Upper lobe of left lung (tissue), 6 donors: Measurements from ENCODE around the gene ILKAP. TPM values are rescaled to one million over a fixed set of nuclear protein-coding genes. Genes with fewer than 3 reads are reported as not detected.

Source experiments
- ATAC-seq, 2 donors: fragments of 200-7000 bp; cut with Tn5 transposase; one replicate each; pipeline ENCODE4 v1.9.1; 2022; ENCODE audit warnings: mild to moderate bottlenecking in 2 of 2, moderate library complexity in 2 of 2; ENCODE audit not compliant: low FRiP score in 2 of 2
- DNase-seq, 2 donors: peaks; one replicate each; pipeline ENCODE4 v3.0.0-alpha.2; 2019 to 2020
- H3K27ac ChIP-seq, 4 donors: fragments of 200-600 bp; sonication (generic); one replicate each; pipeline ENCODE4 v1.5.1; 2016 to 2019
- H3K27me3 ChIP-seq, 4 donors: fragments of 200-600 bp; sonication (generic); one replicate each; pipeline ENCODE4 v1.5.1; 2017 to 2019
- H3K36me3 ChIP-seq, 4 donors: fragments of 200-600 bp; sonication (generic); one replicate each; pipeline ENCODE4 v1.5.1; 2016 to 2019
- H3K4me1 ChIP-seq, 4 donors: fragments of 200-600 bp; sonication (generic); one replicate each; pipeline ENCODE4 v1.5.1; 2018 to 2019
- H3K4me3 ChIP-seq, 4 donors: fragments of 200-600 bp; sonication (generic); one replicate each; pipeline ENCODE4 v1.5.1; 2017 to 2019; ENCODE audit warnings: mild to moderate bottlenecking in 2 of 4, moderate library complexity in 1 of 4
- H3K9me3 ChIP-seq, 4 donors: fragments of 200-600 bp; sonication (generic); one replicate each; pipeline ENCODE4 v1.5.1; 2018 to 2019
- EP300 ChIP-seq, 4 donors: sonication (generic); formaldehyde crosslinking; IDR thresholded peaks; one replicate each; pipeline ENCODE4 v1.5.1; 2017; ENCODE audit warnings: antibody characterized with exemption in 4 of 4, control low read depth in 2 of 4
- POLR2A ChIP-seq, 4 donors: fragments of 450-650 bp; IDR thresholded peaks; one replicate each; pipeline ENCODE4 v1.5.1; 2016 to 2017; ENCODE audit warnings: antibody characterized with exemption in 4 of 4, mild to moderate bottlenecking in 2 of 4
- POLR2AphosphoS5 ChIP-seq, 2 donors: sonication (generic); formaldehyde crosslinking; IDR thresholded peaks; one replicate each; pipeline ENCODE4 v1.5.1; 2017; ENCODE audit warnings: antibody characterized with exemption in 2 of 2
- WGBS, 2 donors: methylation state at CpG; one replicate each; pipeline ENCODE4 v1.1.5; 2017 to 2018; 5-methylcytosine and 5-hydroxymethylcytosine counted together
- total RNA-seq, 6 donors: library from RNA; depleted of rRNA in 4 of 6; stranded (reverse); fragments of >200 nt in 4 of 6; gene quantifications; one replicate each; pipeline versions ENCODE4 v1.1.0 to v1.2.1, GENCODE V29; 2016 to 2021
- TF ChIP-seq, protein P1 (sequence below), 6 experiments: fragments of 450-650 bp in 4 of 6; fragments of 200-600 bp in 2 of 6; sonication (generic) in 2 of 6; IDR thresholded peaks; one replicate each; pipeline ENCODE4 v1.5.1; 2016 to 2019; ENCODE audit warnings: antibody characterized with exemption in 6 of 6
- donor health status: DM: no; HTN: no; CAD: no; lungs with moderate emphysema.
- donor health status: DM: no; HTN: yes; CAD: no; lungs with severe emphysema.

Gene ILKAP, protein sequence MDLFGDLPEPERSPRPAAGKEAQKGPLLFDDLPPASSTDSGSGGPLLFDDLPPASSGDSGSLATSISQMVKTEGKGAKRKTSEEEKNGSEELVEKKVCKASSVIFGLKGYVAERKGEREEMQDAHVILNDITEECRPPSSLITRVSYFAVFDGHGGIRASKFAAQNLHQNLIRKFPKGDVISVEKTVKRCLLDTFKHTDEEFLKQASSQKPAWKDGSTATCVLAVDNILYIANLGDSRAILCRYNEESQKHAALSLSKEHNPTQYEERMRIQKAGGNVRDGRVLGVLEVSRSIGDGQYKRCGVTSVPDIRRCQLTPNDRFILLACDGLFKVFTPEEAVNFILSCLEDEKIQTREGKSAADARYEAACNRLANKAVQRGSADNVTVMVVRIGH
- 10 to 100 TPM; 35.2 to 67.1 (median 40.7) TPM for total RNA-seq

DNA sequence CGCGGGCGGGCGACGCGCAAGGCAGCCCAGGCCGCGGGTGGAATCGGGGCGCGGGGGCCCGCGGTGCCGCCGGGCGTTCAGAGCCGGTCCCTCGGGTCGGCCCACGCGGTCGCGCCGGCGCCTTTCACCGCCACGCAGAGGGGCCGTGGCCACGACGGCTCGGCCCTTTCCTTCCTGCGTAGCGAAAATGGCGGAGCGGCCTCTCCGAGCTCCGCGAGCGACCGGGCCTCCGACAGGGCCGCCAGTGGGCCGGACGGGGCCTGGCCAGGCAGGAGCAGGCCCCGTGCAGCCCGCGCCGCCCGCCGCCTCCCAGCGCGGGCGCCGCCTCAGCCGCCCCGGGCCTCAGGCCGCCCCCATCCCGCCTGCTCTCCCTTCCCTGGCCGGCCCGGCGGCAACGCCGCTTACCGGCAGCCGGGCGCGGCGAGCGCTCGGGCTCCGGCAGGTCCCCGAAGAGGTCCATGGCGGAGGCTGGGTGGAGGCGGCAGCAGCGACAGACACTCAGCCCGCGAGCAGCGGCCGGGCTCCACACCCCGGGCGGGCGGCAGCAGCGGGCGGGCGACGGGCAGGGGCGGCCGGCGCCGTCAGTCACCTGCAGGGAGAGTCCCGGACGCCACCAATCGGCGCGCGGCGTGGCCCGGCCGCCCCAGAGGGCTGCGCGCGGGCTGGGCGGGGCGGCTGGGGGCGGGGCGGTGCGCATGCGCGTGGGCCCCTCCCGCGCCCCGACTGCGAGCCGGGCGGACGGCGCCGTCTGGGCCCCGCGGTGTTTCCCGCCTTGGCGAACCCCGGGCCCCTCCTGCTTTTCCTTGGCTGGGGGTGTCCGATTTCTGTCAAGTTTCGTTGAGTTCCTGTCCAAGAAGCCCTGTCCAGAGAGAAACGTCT lies at the start of gene ILKAP:
Gene ILKAP (minus strand): TSS at position 602 of the 879 bp plus-strand sequence. CDS start 142 bp downstream, at position 460.
- Histone ChIP-seq H3K36me3 (no peaks in the 10 kb centered on the region), H3K4me1 (peaks cover 24 to 45% (median 31%) of the 10 kb centered on the region in 4 donors), H3K9me3 (no peaks in the 10 kb centered on the region), H3K27ac (peak within 1 kb of the TSS; percentile 91 to 97 (median 94)), H3K4me3 (peak within 1 kb of the TSS; percentile 64 to 93 (median 74)), H3K27me3 (no peaks in the 10 kb centered on the region)
- peak; percentile 96 to 98 for ATAC-seq
- peak; percentile 93 to 99 for DNase-seq
- WGBS, 2 donors = 0% methylated on average over 6 to 54 of the region's 126 CpGs
- TF ChIP-seq, protein P1, sequence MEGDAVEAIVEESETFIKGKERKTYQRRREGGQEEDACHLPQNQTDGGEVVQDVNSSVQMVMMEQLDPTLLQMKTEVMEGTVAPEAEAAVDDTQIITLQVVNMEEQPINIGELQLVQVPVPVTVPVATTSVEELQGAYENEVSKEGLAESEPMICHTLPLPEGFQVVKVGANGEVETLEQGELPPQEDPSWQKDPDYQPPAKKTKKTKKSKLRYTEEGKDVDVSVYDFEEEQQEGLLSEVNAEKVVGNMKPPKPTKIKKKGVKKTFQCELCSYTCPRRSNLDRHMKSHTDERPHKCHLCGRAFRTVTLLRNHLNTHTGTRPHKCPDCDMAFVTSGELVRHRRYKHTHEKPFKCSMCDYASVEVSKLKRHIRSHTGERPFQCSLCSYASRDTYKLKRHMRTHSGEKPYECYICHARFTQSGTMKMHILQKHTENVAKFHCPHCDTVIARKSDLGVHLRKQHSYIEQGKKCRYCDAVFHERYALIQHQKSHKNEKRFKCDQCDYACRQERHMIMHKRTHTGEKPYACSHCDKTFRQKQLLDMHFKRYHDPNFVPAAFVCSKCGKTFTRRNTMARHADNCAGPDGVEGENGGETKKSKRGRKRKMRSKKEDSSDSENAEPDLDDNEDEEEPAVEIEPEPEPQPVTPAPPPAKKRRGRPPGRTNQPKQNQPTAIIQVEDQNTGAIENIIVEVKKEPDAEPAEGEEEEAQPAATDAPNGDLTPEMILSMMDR (IDR thresholded peaks at IDR 0.05) = peak in 1 of 6 experiments; percentile 31
- TF ChIP-seq POLR2AphosphoS5 (IDR thresholded peaks at IDR 0.05) (peak; percentile 30 to 59), POLR2A (IDR thresholded peaks at IDR 0.05) (peak in 3 of 4 donors; percentile 60 to 95 (median 92)), EP300 (IDR thresholded peaks at IDR 0.05) (no peak)

DNA sequence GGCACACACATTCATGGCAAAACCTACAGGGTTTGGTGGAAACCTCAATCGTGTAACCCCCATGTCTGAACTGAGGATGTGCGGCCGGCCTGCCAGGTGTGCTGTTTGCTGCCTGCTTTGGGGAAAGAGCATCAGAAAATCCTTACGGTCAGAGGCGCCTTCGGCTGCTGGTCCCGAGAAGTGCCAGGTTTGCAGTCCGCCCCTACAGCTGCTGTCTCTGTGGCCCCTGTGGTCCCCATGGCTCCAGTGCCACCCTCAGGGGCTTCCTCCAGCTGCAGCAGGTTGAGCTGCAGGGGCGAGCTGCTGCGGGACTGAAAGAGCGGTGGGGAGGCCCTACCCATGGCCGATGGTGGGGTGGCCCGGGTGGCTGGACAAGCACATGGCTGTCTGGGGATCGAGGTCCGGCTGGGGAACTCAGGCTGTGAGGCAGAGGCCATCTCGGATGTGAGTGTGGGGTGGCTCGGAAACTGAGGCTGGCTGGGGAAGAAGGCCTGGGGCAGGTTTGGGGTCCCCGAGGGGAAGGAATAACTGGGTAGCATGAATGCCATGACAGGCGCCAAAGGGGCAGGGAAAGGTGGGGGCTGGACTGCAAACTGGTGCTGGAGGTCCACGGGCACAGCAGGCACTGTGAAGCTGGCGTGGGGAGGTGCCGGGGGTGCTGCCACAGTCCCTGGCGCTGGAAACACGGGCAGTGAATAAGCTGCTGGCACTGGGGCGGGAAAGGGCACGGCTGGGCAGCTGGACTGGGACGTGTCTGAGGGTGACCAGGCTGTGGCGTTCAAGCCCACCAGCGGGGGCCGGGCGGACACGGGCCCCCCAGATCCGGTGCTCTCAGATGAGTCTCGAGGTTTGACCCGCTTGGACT lies 49.5 kb upstream of the ILKAP start:
- peak in 1 of 2 donors; percentile 78 for DNase-seq
- Histone ChIP-seq H3K4me1 (peaks cover 0 to 5% (median 4%) of the 10 kb centered on the region in 4 donors), H3K27ac (no peak overlapping the region), H3K9me3 (no peaks in the 10 kb centered on the region), H3K27me3 (no peaks in the 10 kb centered on the region), H3K4me3 (no peak overlapping the region), H3K36me3 (peaks cover 0 to 95% (median 59%) of the 10 kb centered on the region in 4 donors)
- TF ChIP-seq POLR2A (IDR thresholded peaks at IDR 0.05) (no peak), EP300 (IDR thresholded peaks at IDR 0.05) (no peak), POLR2AphosphoS5 (IDR thresholded peaks at IDR 0.05) (no peak)
- TF ChIP-seq, protein P1 (IDR thresholded peaks at IDR 0.05) = no peak
- WGBS, 2 donors = 94 to 96% methylated on average over 32 to 35 of the region's 35 CpGs
- ATAC-seq = no peak

GRCh38 chr2:238251986-238252385 lies 48.5 kb upstream of the ILKAP start:
- Histone ChIP-seq H3K27me3 (no peaks in the 10 kb centered on the region), H3K4me3 (no peak overlapping the region), H3K36me3 (peaks cover 0 to 91% (median 54%) of the 10 kb centered on the region in 4 donors), H3K4me1 (peaks cover 4 to 9% (median 6%) of the 10 kb centered on the region in 4 donors), H3K9me3 (no peaks in the 10 kb centered on the region), H3K27ac (no peak overlapping the region)
- ATAC-seq (no peak), DNase-seq (no peak)
- no peak for TF ChIP-seq POLR2AphosphoS5 (IDR thresholded peaks at IDR 0.05)
- TF ChIP-seq, protein P1 (IDR thresholded peaks at IDR 0.05) = no peak
- TF ChIP-seq POLR2A (IDR thresholded peaks at IDR 0.05) = no peak
- TF ChIP-seq EP300 (IDR thresholded peaks at IDR 0.05) = no peak
- 96 to 100% methylated on average over 5 to 10 of the region's 11 CpGs for WGBS, 2 donors

DNA sequence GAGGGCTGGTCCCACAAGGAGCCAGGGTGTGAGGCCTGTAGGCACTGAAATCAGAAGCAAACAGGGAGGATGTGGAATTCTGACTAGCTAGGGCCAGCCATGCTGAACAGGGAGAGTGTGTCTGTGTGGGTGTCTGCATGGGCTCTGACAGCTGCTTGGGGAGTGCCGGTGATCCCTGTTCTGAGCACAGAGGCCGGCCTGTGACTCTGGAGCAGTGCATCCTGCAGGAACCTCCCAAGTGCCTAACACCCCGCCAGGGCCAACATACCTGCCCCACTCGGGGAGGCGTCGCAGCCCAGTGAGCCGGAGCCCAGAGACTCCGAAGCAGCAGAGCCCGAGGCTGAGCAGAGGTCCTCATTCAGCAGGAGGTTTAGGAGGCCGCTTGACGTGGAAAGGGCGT lies 47.8 kb upstream of the ILKAP start:
- no peaks in the 10 kb centered on the region for H3K27me3 ChIP-seq
- ATAC-seq = no peak
- H3K4me3 ChIP-seq = no peak overlapping the region
- H3K36me3 ChIP-seq = peaks cover 0 to 88% (median 54%) of the 10 kb centered on the region in 4 donors
- TF ChIP-seq EP300 (IDR thresholded peaks at IDR 0.05) (no peak), POLR2AphosphoS5 (IDR thresholded peaks at IDR 0.05) (no peak), POLR2A (IDR thresholded peaks at IDR 0.05) (no peak)
- TF ChIP-seq, protein P1 (IDR thresholded peaks at IDR 0.05) = no peak
- no peak for DNase-seq
- WGBS, 2 donors = 97% methylated on average over 12 of the region's 12 CpGs; no CpG with 5 or more reads in 1 of the 2 donors
- no peak overlapping the region for H3K27ac ChIP-seq
- H3K4me1 ChIP-seq = peaks cover 0 to 11% (median 6%) of the 10 kb centered on the region in 4 donors
- H3K9me3 ChIP-seq = no peaks in the 10 kb centered on the region
